GM18498 (cell line): ENCODE measurements around the gene ANKRD37.

ENCODE experiments used
- ATAC-seq: cut with Tn5 transposase; IDR thresholded peaks from one replicate; pipeline ENCODE4 v1.9.1; 2021; ENCODE audit warnings: mild to moderate bottlenecking, moderate library complexity; ENCODE audit not compliant: unreplicated experiment

Gene ANKRD37

DNA sequence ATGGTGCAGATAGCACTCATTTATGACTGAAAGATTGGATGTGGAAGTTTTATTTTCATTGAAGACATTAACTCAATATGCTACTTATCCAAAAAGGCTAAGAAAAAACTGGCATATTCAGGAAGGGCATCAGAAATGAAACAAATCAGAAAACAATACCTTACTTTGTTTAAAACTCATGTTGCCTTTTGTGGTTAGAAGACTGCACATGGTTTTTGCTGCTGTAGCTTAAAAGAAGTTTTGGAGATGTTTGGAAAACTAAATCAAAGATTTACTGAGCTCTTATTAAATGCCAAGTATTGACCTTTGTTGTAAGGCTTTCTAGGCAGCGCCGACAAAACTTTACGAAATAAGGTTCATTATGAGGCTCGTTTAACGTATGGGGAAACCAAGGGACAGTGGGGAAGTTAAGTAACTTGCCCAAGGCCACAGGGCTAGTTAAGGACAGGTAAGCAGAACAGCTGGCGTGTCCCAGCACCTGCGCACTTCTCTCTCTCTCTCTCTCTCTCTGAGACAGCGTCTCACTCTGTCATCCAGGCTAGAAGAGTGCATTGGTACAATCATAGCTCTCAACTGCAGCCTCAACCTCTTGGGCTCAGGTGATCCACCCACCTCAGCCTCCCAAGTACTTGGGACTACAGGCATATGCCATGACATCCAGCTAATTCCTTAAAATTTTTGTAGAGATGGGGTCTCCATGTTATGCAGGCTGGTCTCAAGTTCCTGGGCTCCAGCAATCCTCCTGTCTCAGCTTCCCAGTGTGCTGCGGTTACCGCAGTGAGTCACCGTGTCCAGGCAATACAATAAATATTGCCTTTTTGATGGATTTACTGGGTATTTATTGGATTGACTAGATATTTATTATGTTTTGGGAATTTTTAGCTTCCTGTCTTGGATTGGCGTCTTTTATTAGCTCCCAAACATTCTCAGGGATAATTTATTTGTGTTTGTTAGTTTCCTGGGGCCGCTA lies 17.0 kb upstream of the ANKRD37 start:
- ATAC-seq, result no peak

DNA sequence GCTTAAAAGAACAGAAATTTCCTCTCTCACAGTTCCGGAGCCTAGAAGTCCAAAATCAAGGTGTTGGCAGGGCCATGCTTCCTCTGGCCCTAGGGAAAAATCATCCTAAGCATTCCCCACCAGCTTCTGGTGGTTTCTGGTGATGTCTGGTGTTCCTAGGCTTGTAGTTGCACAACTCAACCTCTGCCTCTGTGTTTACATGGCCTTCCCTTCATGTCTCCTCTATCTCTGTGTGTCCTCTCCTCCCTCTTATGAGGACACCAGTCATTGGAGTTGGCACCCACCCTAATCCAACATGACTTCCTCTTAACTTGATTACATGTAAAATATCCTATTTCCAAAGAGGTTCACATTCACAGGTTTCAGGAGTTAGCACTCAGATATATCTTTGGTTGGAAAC lies 16.3 kb upstream of the ANKRD37 start:
- no peak for ATAC-seq

DNA sequence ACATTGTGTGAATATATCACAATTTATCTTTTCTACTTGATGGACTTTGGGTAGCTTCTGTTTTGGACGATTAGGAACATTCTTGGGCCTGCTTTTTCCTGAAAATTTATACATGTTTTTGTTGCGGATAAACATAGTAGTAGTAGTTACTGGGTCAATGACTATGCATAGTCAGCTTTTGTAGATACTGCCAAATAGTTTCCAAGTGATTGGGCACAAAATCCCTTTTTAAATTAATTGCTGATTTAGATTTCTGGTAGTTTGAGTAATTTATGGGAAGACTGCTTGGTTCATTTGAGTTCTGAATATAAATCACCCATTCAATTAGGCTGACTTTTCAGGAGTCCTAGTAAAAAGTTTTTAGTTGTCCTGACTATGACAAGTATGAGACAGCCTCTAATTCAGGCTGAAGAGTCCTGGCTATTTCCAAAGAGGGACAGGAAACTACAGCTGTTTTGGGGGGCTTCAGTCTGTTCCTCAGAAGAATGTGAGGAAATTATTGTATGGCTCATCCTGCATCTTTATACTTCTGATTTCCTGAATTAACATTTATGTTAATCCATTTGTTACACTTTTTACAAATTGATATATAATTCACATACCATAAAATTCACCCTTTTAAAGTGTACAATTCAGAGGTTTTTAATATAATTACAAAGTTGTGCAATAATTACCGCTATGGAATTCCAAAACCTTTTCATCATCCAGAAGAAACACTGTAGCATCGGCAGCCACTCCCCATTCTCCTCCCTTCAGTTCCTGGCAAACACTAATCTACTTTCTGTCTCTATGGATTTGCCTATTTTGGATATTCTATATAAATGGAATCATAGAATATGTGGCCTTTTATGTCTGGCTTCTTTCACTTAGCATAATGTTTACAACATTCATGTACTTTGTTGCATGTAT lies 15.1 kb upstream of the ANKRD37 start:
- ATAC-seq, result no peak

DNA sequence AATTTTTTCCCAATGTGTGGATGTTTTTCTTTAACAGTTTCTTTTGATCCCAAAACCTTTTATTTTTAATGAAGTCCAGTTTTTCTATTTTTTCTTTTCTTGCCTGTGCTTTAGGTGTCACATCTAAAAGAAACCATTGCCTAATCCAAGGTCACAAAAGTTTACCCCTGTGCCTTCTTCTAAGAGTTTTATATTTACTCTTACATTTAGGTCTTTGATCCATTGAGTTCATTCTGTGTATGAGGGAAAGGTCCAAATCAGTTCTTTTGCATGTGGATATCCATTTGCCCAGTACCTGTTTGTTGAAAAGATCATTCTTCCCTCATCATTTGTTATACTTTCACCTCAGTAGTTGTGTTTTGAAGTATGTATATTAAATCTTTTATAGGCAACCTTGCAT lies 13.9 kb upstream of the ANKRD37 start:
- no peak for ATAC-seq

DNA sequence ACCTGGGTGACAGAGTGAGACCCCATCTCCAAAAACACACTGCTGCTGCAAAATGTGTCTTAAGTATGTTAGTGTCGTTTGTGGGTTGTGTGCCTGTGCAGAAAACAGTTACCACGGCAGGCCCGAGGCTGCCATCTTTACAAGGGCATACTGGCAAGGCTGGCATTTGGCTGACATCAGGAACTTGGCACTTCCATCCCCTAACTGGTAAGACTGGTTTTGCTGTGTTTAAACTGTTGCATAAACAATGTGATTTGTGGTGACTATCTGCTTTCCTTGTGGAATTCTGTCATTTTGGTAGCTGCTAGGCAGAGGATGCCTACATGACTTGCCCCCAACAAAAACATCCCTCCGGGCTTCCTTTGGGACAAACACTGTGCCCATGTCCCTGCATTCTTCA lies 13.2 kb upstream of the ANKRD37 start:
- no peak for ATAC-seq

DNA sequence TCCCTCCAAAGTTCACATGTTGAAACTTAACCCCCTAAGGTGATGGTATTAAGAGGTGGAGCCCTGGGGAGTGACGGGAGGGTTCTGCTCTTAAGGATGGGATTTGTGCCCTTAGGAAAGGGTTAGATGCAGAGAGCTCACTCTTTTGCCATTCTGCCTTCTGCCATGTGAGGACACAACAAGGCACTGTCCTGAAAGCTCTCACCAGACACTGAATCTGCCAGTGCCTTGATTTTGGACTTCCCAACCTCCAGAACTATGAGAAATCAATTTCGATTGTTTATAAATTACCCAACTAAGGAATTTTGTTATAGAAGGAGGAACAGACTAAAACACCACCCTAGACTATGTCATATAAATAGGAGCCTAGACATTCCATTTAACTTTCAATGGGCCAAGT lies 12.6 kb upstream of the ANKRD37 start:
- no peak for ATAC-seq

DNA sequence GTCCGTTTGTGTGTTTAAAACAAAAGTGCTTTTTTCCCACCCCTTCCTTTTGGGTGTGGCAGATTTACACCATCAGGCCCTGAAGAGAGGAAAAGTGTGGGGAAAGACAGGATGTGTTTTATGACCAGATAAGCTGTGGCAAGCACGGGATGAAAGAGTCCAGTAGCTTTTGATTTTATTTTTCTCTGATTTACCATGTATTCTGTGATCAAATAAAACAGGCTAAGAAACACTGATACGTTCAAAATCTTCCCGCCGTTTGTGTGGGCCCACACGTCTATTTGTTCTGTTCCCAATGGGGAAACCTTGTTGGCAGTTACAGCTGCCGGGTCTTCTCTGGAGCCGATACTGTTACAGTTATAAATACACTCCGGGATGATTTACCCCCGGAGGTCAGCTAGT lies 11.7 kb upstream of the ANKRD37 start:
- ATAC-seq, result no peak

DNA sequence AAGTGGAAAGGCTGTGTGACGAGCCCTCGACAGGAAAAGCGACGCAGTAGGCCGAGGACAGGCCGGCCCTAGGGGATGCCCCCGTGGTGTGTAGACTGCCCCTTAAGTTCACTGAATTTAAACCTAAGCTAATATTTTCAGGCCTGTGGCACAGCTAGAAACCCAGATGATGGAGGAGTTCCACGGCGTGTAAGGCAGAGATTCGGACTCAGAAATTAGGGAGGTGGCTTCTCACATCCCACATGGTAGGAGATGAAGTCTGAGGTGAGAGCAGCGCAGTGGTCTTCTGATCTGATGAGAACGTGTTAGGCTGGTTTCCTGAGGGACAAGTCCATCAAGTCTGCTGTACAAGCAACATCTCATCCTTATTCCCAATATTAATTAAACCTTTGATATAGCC lies 8.7 kb upstream of the ANKRD37 start:
- no peak for ATAC-seq

DNA sequence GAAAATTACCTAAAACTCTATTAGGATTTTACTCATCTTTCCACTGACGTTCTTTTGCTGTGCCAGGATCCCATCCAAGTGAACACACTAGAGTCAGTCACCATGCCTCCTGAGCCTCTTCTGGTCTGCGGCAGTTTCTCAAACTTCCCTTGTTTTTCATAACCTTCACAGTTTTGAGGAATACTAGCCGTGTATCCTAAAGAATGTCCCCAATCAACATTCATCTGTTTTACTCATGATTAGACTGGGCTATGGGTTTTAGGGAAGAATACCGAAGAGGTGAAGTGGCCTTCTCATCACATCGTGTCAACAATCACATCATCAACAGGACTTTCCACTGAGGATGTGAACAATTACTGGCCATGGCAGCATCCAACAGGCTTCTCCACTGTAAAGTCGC lies 5.7 kb upstream of the ANKRD37 start:
- ATAC-seq, result no peak

DNA sequence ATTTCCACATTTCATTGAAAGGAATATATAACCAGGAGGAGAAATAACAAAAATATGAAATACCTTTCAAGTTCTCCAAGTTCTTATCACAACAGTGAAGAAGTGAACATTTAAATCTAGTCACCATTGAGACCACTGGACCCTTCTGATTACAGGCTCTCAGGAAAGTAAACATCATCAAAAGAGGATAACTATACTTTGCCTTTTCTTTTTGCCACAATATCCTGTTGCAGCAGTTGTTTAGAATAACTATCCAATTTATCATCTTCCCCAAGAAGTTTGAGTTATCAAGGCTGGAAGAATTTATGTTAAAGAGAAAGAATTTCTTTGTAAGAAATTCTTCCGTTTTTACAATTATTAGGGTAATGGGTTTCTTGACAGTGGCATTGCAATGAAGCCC lies 4.5 kb upstream of the ANKRD37 start:
- ATAC-seq, result no peak

DNA sequence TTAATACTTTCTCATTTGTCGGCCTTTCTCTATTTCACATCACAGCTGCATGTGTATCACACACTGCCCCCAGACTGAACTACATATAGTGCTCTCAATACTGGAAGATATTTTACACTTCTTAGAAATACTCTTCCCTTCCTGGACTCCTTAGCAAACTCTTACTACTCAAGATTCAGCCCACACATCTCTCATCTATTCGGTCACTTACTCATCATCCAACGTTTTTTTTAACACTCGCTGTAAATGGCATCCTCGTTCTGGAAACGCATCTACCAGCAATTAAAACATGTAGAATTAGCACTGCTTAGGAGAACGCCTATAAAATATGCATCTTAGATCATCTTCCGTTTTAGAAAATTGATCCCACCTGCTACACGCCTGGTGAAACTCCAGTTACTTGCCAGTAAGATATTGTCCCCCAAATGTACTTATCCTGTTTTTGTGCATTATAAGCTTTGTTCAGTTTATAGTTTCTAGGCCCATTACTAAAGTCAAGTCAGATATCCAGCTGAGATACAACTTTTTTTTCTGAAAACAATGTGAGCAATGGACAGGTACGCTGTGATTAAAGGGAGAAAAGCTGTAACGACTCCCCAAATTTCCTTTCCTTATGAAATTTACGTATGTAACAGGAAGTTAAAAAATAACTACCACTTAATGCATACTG lies 1.9 kb upstream of the ANKRD37 start:
- no peak for ATAC-seq

DNA sequence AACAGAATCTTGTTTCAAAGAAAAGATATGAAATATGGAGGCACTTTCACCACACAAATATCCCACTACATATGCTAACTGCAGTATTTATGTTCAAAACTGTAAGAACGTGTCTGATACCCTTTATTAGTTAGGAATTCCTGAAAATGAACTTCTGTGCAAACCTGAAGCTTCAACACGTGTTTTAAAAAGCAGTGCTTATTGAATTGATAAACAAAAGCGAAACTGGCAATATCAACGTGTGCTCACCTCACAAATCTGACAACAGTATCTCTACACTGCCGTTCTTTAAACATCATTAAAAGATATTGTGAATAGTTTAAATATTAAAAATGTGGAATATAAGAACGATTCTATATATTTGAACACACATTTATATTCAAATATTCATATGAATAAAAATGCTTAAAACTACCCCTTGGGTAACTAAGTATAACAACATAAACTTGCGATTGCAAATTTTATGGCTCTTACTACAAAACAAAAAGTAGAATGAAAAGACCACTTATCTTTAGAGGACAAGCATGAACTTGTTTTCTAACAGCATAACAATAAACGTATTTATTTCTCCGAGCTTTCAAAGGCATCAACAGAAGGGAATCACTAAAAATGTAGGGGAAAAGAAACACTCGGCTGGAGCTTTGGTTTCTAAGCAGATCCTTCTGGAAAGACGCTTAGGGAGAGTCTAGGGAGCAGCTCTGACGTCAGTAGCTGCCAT lies 1.2 kb upstream of the ANKRD37 start, which contains the start of gene LRP2BP:
LRP2BP (minus strand) TSS at position 687 of the 718 bp plus-strand sequence. CDS start 17,738 bp downstream, outside the sequence.
- no peak for ATAC-seq

DNA sequence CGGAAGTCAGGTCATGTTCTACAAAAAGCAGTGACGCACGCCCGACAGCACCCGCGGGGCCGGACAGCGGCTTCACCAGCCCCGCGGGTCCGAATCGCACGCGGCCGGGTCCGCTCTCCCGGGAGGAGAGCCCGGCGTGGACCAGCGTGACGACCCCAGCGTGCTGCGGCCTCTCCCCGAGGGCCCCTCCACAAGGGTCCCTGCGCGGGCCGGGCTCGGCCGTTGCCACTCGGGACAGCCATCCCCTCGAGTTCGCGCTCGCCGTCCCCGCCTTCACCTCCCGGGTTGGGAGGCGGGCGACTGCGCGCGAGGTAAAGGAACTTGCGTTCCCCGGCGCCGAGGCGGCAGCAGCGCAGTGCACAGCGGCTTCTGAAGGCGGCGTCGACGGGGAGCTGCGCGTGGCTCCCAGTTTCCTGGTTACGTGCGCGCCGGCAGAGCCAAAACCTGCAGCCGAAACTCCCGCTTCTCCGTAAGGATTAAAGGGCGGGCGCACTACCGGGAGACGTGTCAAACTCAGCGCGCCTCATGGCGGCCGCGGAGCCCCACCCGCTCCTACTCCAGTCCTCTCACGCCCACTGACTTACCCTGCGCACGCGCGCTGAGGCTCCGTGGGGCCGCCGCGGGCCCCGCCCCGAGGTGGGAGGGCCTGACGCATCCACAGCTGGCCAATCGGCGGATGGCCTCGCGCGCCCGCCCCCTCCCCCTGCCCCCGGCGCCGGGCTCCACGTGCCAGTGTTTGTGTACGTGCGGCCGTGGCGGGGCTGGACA lies 501 bp upstream of the ANKRD37 start:
- ATAC-seq, result peak; percentile 86

DNA sequence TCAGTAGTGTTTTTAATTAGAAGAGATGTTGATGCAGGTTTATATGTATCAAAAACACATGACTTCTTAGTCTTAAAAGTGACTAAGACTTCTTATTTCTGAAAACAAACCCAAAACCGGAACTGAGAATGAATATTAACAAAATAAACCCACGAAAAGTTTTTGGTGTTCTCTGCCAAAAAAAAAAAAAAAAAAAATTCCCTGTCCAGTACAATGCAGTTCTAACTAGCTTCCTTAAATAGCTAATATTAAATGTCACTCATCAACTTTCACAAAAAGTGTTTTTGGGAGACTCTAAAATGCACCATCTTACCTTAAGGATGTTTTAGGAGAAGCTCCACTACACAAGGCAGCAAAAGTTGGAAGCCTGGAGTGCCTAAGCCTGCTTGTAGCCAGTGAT lies 2.0 kb downstream of the ANKRD37 start:
- no peak for ATAC-seq

DNA sequence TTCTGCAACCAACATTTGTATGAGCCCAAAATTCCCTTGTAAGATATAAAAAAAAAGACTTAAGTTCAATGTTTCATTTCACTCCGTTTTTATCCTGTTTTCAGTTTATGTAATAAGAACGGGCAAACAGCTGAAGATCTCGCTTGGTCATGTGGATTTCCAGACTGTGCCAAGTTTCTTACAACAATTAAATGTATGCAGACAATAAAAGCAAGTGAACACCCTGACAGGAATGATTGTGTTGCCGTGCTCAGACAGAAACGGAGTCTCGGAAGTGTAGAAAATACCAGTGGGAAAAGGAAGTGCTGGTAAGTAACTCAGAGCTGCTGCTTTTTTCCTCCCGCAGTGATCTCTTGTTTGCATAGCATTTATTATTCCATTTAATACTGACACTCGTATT lies 2.8 kb downstream of the ANKRD37 start:
- no peak for ATAC-seq

DNA sequence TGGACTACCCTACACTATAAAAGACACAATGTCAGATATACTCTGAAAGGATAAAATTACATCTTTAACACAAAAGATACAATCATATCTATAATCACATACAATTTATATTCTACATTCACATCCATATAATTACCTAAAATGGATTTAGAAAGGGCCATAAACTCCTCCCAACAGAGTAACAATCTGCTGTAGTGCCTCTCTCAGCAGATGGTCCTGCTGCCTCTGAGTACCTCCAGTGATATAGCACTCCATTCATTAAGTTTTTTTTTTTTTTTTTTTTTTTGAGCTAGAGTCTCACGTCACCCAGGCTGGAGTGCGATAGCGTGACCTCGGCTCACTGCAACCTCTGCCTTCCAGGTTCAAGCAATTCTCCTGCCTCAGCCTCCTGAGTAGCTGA lies 7.4 kb downstream of the ANKRD37 start:
- ATAC-seq, result no peak

DNA sequence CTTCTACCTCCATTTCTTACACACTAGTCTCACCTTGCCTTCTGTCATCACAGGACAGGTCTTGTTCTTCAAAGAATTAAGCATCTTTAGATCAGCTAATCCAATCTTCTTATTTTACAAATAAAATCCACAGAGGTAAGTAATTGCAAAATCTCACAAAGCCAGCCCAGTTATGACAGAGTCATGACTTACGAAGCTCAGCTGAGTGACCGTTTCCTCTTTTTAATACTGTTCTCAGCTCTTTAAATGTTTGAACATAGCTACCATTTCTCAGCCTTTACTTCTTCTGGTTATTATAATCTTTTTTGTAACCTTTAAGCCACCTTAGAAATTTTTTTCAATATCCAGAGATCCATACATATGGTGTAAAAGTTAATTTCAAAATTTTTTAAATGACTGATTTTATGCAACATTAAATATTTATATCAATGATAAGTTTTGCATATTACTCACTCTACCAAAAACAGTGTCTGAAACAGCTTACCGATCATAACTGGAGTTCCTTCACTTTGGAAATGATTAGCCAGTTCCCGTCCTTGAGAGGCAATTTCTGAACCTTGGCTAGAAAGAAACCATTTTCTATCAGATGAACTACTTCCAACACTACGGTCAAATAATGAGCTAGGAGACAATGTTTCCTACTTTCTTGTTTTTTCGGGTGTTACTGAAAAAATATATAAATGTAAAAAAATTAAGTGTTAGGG lies 8.8 kb downstream of the ANKRD37 start:
- no peak for ATAC-seq

DNA sequence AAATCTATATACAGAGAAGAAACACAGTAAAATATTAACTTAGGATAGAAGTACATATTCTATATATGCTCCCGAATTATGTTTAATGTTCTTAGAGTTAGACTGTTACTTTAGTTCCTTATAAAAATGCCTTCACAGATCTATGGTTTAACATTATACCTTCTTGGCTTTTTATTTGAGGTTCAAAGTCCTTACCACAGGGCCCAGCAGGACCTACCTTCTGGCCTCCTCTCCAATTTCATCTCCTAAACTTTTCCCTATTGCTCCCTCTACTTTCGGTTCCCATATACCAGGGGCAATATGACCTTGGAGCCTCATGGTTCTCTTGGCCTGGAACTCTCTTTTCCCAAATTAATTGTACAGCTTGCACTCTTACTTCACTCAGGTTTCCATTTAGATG lies 11.8 kb downstream of the ANKRD37 start:
- ATAC-seq, result no peak

DNA sequence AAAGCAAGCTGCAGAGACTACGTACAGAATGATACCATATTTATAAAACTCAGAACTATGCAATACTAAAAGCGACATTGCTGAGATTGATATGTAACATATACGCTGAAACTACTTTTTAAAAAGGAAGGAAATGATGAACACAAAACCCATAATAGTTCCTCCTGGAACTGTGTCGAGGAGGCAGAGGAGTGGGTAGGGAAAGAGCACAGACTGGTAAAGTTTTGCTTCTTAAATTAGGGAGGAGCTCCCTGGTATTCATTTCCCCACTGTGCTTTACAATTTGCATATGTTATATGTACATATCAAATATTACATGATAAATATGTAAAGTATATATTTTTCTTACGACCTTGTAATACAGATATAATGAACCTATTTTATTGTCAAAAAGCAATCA lies 15.2 kb downstream of the ANKRD37 start:
- ATAC-seq, result no peak
